NOMO-1 (cell line): ENCODE data around the gene KIF12.

Experiments
- DNase-seq, 2 experiments: peaks; one replicate each; lab custom pipeline; 2025; ENCODE audit not compliant: unreplicated experiment in 2 of 2; lab: John Stamatoyannopoulos, UW

The KIF12 gene

DNA sequence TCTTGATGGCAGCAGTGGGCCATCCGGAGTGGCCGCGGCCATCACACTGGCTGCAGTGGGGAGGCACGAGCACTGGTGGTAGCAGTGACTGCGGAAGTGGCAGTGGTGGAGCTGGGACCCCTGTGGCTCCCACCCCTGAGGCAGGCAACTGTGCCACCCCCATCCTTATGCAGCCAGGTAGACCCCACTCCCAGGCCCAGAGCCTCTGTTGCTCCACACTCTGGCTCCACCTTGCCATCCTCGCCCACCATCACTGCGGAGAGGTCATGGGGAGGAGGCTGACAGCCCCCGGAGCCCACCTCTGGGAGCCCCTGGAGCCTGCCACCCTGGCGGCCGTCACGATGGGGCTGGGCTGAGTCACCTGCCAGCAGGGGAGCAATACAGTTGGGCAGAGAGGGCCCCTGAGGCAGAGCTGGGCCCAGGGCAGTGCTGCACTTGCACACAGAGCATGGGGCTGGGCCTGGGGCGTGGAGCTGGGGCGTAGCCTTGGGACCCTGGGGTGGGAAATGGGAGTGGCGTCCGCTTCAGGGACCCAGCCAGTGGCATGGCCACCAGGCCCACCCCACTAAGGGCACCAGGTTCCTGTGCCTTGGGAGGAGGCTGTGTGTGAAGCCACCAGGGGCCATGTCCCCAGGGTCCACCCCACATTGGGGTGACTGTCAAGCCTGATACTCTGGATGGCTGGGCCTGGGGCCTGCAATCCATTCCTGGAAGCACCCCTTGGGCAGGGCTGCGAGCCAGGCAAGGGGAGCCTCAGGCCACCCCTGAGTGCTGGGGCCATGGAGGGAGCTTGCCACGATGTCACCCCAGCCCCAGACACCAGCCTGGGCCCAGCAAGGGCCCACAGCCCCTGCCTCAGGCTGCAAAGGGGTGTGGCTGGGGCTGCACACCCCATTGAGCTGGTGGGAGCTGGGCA lies 28.6 kb downstream of the KIF12 start:
- no peak for DNase-seq

GRCh38 chr9:114069476-114070187 lies 29.5 kb downstream of the KIF12 start:
- DNase-seq, result no peak

- no peak for DNase-seq
These were observed 33.8 kb downstream of the KIF12 start for GRCh38 chr9:114065304-114065703.

DNA sequence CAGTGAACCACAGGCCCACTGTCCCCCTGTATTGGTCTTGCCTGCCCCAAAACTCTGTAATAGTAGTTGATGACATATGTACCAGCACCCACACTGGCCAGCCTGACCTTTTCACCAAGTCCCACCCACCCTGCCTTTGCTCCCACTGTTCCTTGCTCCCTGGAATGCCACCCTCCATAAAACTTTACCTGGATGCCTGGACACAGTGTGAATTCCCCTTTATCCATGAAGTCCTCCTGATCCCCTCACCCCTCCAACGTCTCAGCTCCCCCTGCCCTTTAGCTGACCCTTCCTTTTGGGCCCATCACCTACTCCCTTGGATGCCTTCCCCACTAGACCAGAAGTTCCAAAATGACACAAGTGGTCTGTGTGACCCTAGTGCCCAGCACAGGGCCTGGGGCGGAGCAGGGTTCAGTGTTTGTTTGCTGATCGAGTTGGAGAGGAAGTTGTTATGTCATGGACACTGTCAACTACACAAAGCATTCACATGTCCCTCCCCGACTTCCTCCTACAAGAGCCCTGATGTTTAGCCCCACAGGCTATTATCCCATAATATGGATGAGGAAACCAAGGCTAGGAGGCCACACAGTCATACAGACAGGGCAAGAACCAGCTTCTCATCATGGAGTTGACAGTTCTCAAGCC lies 37.1 kb downstream of the KIF12 start:
- DNase-seq, result peak in 1 of 2 experiments; percentile 3

GRCh38 chr9:114061292-114061691 lies 37.8 kb downstream of the KIF12 start:
- DNase-seq, result no peak

- DNase-seq, result no peak
These were observed 38.4 kb downstream of the KIF12 start for GRCh38 chr9:114060711-114061110.

- DNase-seq, result no peak
These were observed 39.0 kb downstream of the KIF12 start for GRCh38 chr9:114060070-114060469.

DNA sequence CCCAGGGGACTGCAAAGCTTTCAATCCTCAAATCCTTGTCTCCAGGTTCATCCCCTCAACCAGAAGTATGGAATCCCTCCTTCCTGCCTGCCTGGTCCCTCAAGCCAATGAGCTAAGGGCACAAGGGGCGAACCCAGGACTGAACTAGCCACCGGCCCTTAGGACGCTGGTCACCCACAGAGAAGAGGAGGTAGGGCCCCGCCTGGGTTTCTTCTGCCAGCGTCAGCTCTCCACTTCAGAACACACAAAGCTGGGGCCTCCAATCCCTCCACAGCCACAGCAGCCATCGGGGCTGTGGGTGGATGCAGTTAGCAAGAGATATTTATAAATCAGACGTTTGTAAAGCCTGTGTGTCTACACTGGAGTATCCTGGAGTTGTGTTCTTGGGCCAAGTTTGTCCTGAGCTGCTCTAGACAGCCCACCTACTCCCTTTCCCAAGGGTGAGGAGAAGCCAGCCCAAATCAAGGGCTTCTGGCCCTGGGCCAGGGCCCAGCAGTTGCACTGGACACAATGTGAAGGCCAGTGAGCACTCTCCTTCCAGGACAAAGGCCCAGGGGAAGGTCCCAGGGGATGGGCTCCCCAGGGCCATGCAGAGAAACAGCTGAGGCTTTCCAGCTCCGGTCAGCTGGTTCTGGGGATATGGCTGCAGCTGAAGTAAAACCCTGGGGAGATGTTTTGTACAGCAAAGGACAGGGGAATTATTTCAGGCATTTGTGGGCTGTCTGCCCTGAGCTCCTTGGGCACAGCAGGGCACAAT lies 39.9 kb downstream of the KIF12 start:
- no peak for DNase-seq

DNA sequence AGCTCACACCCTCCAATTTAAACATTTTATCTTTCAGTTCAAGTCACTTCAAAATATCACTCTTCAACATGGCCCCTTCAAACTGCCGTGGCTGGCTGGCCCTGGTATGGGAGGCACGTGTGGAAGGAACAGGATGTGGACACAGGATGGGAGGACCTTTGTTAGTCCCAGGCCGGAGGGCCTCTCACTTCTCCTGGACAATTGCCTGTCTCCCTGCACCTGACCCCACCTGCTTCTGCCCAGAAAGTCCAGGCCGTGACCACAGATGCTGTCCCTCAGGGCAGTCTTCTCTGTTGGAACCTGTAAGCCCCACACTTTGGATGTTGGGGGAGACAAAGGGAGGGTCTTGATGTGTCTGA lies 40.4 kb downstream of the KIF12 start:
- DNase-seq, result no peak

DNA sequence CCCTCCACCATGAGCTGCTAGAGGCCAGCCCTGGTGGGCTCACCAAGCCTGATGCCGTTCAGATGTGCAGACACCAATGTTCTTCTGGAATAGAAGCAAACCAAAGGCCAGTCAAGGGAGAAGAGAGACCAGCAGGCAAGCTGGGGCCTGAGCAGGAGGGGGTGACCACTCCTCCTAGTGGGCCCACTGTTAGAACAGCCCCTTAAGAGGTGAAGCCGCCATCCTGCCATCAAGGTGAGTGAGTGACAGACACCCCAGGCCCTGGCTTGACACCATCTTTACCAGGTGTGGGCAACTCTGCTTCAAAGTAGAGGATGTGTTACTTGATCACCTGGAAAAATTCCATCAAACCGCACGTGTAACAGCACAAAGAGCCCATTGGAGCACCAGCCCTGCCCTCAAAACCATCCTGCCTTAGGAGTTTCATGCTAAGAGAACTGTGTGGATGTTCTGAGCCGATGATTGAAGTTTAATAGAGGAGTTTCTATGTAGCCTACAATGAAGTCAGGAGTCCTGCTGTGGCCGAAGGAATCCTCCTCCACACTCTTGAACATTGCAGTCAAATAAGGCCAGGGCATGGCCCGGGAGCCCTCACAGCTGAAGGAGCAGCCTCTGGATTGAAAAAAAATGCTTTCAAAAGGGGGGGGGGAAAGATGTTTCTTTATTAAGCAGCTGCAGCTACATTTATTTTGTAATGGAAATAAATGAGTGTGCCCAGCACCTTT lies 41.8 kb downstream of the KIF12 start:
- no peak for DNase-seq

DNA sequence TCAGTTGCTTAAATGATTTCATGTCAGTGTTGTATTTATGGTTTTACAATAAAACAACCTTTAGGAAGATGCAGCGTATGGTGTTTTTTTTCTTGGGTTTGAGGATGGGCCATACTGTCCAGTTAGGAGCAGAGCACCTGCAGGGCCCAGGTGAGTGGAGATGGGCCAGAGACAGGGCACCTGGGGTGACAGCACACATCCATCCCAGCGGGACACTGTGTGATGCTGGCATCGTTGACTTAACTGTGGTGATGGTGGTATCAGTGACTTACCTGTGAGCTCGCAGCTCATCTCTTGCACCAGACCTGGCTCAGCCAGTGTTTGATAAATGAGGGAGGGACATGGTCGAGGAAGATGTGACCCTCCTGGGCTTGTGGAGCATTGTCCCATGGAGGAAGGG lies 42.6 kb downstream of the KIF12 start:
- DNase-seq, result no peak

DNA sequence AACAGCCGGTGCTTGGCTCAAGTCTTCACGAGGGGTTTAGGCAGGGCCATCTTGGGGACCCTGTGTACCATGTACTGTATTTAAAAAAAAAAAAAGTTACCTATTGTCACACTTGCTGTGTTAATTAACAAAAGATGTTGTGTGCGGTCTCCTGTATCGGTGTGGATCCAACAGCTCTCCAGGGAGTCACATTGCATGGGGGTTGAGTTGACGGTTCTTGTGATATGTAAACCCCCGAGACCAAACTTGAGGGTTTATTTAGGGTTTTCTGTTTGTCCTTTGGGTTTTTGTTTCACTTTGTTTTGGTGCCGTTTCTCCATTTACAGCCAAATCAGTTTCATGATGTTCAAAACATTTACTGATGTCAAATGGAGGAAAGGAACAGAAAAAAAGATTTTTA lies 43.2 kb downstream of the KIF12 start:
- no peak for DNase-seq

DNA sequence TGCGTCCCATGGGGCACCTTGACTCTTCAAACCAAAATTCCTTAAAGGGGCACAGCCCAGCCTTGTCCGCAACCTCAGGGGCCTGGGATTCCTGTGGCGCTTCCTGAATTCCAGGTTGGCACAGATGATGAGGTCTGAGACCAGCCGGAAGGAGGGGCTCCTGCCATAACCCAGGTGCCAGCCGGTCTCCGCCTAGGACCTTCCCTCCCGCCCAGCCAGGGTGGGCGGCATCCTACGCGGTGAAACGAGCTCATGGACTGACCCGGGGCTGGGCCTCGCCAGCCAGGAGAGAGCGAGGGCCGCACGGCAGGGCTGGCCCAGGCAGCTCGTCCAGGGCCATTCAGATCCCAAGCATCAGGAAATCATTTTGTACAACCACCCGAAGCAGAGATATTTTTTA lies 44.0 kb downstream of the KIF12 start:
- DNase-seq, result no peak

DNA sequence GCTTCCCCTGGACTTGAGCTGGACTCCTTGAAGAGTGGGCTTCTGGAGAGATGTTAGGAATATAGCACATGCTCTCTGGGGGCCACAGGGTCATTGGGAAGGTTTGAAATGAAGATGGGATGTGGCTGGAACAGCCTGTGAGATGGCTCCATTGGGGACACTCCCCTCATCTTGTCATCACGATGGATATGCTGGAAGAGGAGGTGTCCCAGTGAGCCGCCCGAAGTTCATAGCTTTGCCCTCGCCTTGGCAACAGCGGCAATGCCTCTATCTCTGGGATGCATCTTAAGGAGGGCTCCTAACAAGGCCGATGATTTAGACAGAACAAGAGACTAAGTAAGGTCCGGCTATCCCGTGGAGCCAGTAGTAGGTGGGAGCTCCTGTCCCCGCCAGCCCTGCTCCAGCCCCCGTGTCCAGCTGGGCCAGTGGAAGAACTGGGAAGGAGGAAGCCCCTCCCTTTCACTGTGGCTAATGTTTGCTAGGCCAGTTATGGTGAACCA lies 44.9 kb downstream of the KIF12 start:
- DNase-seq, result no peak

GRCh38 chr9:114053246-114054005 lies 45.7 kb downstream of the KIF12 start:
- DNase-seq, result no peak

GRCh38 chr9:114051706-114052105 lies 47.4 kb downstream of the KIF12 start:
- DNase-seq, result no peak

DNA sequence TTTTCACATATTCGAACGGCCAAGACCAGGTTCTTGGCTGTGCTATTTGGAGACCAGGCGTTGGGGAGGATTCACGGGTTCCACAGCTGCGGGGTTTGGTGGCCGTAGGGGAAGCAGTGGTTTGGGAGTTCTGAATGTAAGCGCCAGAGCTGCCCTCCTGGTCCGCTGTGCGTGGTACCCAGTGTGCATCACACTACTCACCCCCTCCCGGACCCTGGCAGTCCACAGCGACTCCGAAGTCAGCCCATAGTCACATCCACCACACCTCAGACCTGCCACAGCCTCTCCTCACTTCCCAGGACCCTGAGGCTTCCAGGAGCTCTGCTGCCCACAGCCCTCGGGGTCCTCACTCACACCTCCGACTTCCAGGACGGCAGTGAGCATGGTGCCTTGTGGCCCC lies 47.8 kb downstream of the KIF12 start:
- DNase-seq, result no peak

DNA sequence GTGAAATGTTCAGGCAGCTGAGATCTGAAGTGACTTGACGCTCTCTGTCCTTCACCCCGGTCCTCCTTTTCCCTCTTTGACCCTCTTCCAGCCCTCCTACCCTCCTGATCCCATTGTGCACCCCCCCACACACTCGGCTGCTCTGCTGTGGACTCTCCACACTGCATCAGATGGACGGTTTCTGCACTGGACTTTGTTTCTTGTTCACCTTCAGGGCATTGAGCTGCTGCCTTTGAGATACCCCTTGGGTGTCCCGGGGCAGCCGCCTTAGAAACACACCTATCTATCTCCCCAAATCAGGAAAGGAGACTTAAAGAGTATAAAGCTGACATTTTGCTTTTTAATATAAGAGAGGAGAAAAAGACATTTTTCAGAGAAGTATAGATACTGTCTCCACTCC lies 48.4 kb downstream of the KIF12 start:
- DNase-seq, result no peak

- DNase-seq, result no peak
These were observed 48.9 kb downstream of the KIF12 start for GRCh38 chr9:114050226-114050568.
